ENCODE data around the gene CCL1.

DNA sequence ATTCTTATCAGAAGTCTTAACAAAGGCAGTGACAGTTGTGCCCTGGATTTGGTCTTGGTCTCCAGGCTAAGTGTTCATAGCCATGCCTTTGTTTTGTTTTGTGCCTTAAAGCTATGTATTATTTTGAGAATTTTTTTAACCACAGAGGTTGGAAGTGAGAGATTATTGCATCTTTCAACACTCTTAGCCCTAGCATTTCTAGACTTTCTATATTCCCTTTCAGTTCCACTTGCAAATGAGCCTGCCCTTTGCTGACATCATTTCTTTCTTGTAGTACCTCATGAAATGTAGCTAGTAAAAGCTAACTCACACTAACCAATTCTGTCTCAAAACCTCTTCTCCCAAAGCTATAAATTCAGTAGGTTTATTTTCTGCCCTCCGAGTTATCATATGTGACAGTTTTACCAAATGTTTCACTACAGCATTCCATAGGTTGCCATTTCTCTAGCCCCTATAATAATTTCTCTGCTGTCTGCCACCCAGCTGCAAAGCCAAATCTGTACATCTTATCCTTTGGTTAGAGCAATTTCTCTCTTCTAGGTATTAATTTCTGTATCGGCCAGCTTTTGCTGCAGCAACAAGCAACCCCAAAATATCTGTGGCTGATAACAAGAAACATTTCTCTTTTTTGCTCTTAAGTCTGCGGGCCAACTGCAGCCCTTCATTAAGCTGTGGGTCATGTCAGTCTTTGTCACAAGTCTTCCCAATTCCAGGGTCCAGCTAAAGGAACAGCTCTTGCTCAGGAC, 14.2 kb upstream of the CCL1 start:
- TF ChIP-seq, protein P1, sequence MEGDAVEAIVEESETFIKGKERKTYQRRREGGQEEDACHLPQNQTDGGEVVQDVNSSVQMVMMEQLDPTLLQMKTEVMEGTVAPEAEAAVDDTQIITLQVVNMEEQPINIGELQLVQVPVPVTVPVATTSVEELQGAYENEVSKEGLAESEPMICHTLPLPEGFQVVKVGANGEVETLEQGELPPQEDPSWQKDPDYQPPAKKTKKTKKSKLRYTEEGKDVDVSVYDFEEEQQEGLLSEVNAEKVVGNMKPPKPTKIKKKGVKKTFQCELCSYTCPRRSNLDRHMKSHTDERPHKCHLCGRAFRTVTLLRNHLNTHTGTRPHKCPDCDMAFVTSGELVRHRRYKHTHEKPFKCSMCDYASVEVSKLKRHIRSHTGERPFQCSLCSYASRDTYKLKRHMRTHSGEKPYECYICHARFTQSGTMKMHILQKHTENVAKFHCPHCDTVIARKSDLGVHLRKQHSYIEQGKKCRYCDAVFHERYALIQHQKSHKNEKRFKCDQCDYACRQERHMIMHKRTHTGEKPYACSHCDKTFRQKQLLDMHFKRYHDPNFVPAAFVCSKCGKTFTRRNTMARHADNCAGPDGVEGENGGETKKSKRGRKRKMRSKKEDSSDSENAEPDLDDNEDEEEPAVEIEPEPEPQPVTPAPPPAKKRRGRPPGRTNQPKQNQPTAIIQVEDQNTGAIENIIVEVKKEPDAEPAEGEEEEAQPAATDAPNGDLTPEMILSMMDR (IDR thresholded peaks at IDR 0.05): no peak
- TF ChIP-seq POLR2A (IDR thresholded peaks at IDR 0.05) (no peak), POLR2AphosphoS5 (IDR thresholded peaks at IDR 0.05; ENCODE audit: insufficient read depth in 1 of 2, low read depth in 1 of 2) (no peak)
